Activated CD8-positive, alpha-beta memory T cell treated with anti-CD3 and anti-CD28 coated beads, Interleukin-2, amount 10 ng/mL, durations not matched to agents 7 days and 5 days (primary cell): ENCODE results near the gene CARD10. TPM values are rescaled to one million over a fixed set of nuclear protein-coding genes. Genes with fewer than 3 reads are reported as not detected.
"Not testable (repeated sequence)": the region's sequence is repeated elsewhere in the genome, so short reads cannot be mapped to it uniquely, and the experiment has no call there.

ENCODE experiments used
- ATAC-seq: fragments of 150-1000 bp; cut with Tn5 transposase; one replicate; pipeline ENCODE4 v1.10.0; 2021; ENCODE audit warnings: moderate library complexity
- CTCF ChIA-PET: fragments of 350-600 bp; sonication (Branson Sonifier 250); formaldehyde crosslinking; loops from one replicate; lab custom pipeline; 2021; ENCODE audit warnings: antibody characterized with exemption; lab: Charles Lee
- DNase-seq: peaks from one replicate; pipeline ENCODE4 v3.0.0-alpha.2; 2020
- H3K27ac Mint-ChIP-seq: one replicate; pipeline ENCODE4 v1.8.0; 2021; ENCODE audit warnings: mild to moderate bottlenecking, mixed read lengths
- H3K27me3 Mint-ChIP-seq: one replicate; pipeline ENCODE4 v1.8.0; 2021; ENCODE audit warnings: mixed read lengths
- H3K36me3 Mint-ChIP-seq: one replicate; pipeline ENCODE4 v1.8.0; 2021; ENCODE audit warnings: mild to moderate bottlenecking, mixed read lengths
- H3K4me1 Mint-ChIP-seq: one replicate; pipeline ENCODE4 v1.8.0; 2021; ENCODE audit warnings: mixed read lengths
- H3K4me3 Mint-ChIP-seq: one replicate; pipeline ENCODE4 v1.8.0; 2021; ENCODE audit warnings: mild to moderate bottlenecking, moderate library complexity, mixed read lengths
- H3K9me3 Mint-ChIP-seq: one replicate; pipeline ENCODE4 v1.8.0; 2022; ENCODE audit warnings: low read depth, mixed read lengths
- total RNA-seq, 2 experiments: library from RNA; stranded (reverse); gene quantifications; one replicate each; pipeline ENCODE4 v1.2.3, GENCODE V29; 2021

CARD10 gene
- total RNA-seq, 2 experiments from 2014 or later = 0.16 TPM; not detected in 1

DNA sequence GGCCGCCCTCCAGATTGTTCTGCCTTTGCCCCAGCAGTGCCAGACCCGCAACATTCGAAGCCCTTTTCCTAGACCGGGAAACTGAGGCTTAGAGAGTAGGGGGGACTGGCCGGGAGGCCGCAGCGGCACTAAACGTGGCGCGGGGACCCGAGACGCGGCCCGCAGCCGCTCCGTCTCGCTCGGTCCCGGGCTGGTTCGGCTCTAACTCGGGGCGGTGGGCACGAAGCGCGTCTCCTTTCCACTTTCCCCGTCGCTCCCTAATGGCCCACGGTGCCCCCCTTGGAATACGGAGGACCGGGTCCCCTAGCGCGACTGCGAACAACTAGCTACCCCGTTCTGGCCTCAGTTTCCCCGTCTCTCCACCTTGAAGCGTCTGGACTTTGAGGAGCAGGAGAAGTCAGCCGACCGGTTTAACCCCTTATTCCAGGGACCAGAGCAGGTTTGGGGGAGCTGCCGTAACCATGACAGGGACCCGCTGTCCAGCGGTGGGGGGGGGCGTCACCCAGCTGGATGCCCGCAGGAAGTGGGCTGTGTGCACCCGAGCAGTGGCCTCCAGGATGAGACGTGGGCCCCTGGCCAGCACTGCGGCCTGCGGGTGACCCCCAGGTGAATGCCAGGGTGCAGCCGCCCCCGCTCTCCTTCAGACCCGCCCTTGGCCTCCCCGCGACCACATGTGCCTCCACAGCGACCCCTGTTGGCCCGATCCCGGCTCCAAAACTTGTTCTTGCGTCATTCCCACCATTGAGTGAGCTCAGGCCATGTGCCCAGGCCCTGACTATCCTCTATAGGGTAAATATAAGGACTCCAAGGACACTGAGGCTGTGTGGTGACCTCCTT is 42.2 kb upstream of the CARD10 start:
- Mint-ChIP-seq H3K4me3 (peak overlapping the region; percentile 13), H3K27ac (no peak overlapping the region), H3K9me3 (no peaks in the 10 kb centered on the region), H3K4me1 (peaks cover 23% of the 10 kb centered on the region), H3K36me3 (no peaks in the 10 kb centered on the region), H3K27me3 (peaks cover 74% of the 10 kb centered on the region)
- CTCF ChIA-PET = interaction anchor here (0.7 to 22.7 kb wide), 14 partner anchors 9 to 256 kb away, joined by 3 to 661 read pairs (median 4); partner anchors contain the start of genes LGALS1 and LGALS2
- peak; percentile 52 for ATAC-seq
- peak; percentile 87 for DNase-seq

DNA sequence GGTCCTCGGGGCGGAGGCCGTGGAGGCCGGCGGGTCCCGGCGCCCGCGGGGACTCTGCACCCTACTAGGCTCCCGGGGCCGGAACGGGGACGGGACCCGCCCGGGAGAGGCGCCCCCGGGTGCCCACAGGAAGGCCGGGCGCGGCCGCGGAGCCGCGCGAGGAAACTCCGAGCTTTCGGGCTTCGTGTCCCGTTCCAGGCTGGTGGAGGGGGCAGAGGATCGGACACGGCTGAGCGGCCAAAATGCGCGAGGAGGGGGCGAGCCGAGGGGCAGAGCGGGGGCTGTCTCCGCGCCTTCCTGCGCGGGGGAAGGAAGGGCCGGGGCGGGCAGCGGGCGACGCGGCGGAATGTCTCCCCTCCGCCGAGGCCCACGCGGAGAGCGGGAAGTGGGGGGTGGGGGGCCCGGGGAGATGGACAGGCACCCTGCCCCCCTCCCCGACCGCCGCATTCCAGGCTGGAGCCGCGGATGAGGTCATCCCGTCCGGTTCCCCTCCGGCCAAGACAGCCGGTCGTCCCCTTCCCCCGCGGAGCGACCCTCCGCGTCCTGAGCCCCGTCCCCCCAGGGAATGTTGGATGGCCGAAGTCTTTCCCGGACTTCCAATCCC is 41.5 kb upstream of the CARD10 start:
- CTCF ChIA-PET = interaction anchor here (1.0 to 22.7 kb wide), 5 partner anchors 15 to 32 kb away, joined by 4 to 661 read pairs (median 13); partner anchors contain the start of gene LGALS2
- Mint-ChIP-seq H3K36me3 (no peaks in the 10 kb centered on the region), H3K9me3 (no peaks in the 10 kb centered on the region), H3K27ac (no peak overlapping the region), H3K27me3 (peaks cover 77% of the 10 kb centered on the region), H3K4me1 (peaks cover 16% of the 10 kb centered on the region), H3K4me3 (peak overlapping the region; percentile 13)
- DNase-seq = no peak
- no peak for ATAC-seq

DNA sequence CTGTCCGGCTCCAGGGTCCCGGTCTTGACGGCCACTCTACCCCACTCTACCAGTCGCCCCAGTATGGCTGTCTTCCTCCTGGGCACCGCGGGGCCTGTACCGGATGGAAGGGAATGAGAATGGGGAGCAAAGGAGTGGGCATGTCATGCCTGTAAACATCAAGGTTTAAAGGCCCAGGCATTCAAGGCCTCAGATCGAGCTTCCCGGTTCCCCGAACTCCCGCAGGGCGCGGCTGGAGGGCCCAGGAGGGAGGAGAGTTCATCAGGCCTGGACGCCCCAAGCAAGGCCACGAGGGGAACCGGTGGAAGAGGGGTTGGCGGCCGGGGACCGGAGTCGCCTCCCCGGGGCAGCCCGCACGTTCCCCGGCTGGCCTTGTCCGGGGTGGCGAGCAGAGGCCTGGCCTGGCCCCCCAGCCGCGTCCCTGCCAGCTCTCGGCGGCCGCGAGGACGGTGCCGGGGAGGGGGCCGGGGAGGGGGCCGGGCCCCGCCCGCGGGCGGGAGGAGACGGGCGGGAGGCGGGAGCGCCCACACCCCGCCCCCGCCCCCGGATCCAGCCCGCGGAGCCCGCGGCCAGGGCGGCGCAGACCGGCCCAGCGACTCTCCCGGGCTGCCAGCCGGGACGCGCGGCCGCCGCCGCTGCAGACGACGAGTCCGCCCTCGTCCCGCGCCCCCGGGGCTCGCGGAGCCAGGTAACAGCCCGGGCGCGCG is 40.8 kb upstream of the CARD10 start, which contains the start of gene CDC42EP1:
Gene CDC42EP1 (plus strand): TSS at position 580 of the 707 bp plus-strand sequence. CDS start 5,870 bp downstream, outside the sequence.
- CTCF ChIA-PET = interaction anchor here (22.7 kb wide), 1 partner anchor 15 kb away, joined by 661 read pairs; no protein-coding TSS in a partner anchor
- Mint-ChIP-seq H3K9me3 (no peaks in the 10 kb centered on the region), H3K27me3 (peaks cover 81% of the 10 kb centered on the region), H3K4me1 (peaks cover 18% of the 10 kb centered on the region), H3K27ac (no peak within 1 kb of the TSS), H3K4me3 (peak within 1 kb of the TSS; percentile 13), H3K36me3 (no peaks in the 10 kb centered on the region)
- ATAC-seq (peak; percentile 54), DNase-seq (no peak)

DNA sequence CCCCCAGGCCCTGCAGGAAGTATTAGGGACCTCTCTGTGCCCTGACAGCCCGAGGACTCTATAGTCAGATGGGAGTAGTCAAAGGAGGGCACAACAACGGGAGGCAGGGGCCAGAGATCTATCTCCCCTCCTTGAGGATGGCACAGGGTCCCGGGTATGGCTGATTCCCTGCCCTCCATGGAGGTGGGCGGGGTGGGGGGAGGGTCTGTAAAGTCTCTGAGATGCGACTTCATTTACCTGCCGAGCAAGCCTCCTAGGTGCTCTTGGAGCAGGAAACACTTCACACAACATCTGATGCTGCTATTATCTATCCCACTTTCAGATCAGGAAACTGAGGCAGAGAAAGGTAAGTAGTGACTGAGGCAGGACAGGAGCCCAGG is 40.3 kb upstream of the CARD10 start:
- CTCF ChIA-PET = interaction anchor here (0.7 to 22.7 kb wide), 3 partner anchors 8 to 16 kb away, joined by 3 to 661 read pairs (median 24); no protein-coding TSS in a partner anchor
- Mint-ChIP-seq H3K27me3 (peaks cover 81% of the 10 kb centered on the region), H3K4me1 (peaks cover 17% of the 10 kb centered on the region), H3K9me3 (no peaks in the 10 kb centered on the region), H3K4me3 (no peak overlapping the region), H3K27ac (no peak overlapping the region), H3K36me3 (no peaks in the 10 kb centered on the region)
- no peak for DNase-seq
- no peak for ATAC-seq

DNA sequence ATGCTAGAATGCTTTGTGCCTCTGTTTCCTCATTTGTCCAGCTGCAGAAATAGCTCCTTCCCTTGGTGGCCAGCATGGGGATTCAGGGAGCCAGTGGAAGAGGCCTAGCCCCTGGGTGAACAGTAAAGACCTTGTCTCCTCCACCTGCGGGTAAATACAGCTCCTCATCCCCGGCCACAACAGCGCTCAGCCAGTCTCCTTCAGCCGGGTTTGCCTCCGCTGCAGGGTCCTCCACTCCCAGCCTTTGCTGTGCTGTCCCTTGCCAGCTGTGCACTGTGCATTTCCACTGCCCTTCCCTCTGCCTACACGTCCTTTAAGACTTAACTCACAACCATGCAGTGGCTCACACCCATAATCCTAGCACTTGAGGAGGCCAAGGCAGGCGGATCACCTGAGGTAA is 39.6 kb upstream of the CARD10 start:
- ATAC-seq (no peak), DNase-seq (no peak)
- Mint-ChIP-seq H3K27ac (no peak overlapping the region), H3K27me3 (peaks cover 80% of the 10 kb centered on the region), H3K36me3 (no peaks in the 10 kb centered on the region), H3K4me3 (no peak overlapping the region), H3K9me3 (no peaks in the 10 kb centered on the region), H3K4me1 (peaks cover 16% of the 10 kb centered on the region)
- CTCF ChIA-PET = interaction anchor here (0.7 to 22.7 kb wide), 6 partner anchors 8 to 48 kb away, joined by 3 to 661 read pairs (median 6); no protein-coding TSS in a partner anchor

DNA sequence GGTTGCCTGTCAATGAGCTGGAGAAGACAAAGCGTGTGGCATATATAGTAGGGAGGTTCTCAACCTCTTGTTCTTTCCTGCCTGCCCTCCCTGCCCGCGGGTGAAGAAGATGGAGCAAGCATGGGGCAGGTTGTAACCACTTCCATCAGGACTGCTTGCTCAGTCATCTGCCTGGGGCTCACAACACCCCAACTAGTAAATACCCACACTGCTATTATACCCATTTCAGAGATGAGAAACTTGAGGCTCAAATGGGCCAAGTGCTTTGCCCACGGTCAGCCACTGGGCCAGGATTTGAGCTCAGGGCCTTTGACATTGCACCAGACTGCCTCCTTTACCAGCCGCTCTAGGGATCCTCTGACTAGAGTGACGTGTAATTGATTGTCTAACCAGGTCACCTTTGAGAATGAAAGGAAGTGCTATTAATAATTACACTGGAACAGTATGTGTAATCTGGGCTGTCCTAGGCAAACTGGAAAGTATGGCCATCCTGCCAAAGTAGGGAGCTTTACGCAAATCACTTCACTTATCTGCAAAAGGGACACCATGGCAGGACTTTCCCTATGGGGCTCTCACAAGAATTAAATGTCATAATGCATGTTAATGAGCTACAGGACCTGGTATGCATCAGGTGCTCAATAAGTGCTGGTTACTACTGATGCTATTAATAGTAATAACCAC is 38.2 kb upstream of the CARD10 start:
- CTCF ChIA-PET = interaction anchor here (1.2 to 22.7 kb wide), 5 partner anchors 10 to 49 kb away, joined by 3 to 661 read pairs (median 8); no protein-coding TSS in a partner anchor
- H3K4me1 Mint-ChIP-seq = peaks cover 15% of the 10 kb centered on the region
- ATAC-seq = no peak
- no peak for DNase-seq
- H3K4me3 Mint-ChIP-seq = no peak overlapping the region
- H3K9me3 Mint-ChIP-seq = no peaks in the 10 kb centered on the region
- no peaks in the 10 kb centered on the region for H3K36me3 Mint-ChIP-seq
- peaks cover 73% of the 10 kb centered on the region for H3K27me3 Mint-ChIP-seq
- no peak overlapping the region for H3K27ac Mint-ChIP-seq

DNA sequence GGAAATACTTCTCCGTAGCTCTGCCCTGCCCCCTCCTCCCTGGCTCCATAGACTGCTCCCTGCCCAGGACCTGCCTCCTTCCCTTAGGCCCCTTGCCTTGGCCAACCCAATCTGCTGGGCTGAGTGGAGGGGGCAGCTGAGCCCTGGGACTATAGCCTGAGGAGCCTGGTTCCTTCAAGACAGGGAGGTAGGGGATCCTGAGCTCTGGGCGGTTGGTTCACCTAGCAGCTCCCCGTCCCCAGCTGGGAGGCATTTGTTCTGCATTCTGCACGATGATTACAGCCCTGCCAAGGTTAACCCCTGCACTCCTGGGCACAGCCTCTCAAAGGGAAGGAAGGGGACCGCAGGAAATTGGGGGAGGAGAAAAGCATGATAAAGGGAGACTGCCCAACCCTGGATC is 37.5 kb upstream of the CARD10 start:
- DNase-seq (no peak), ATAC-seq (no peak)
- no peak overlapping the region for H3K27ac Mint-ChIP-seq
- no peak overlapping the region for H3K4me3 Mint-ChIP-seq
- peaks cover 66% of the 10 kb centered on the region for H3K27me3 Mint-ChIP-seq
- CTCF ChIA-PET = interaction anchor here (1.0 to 22.7 kb wide), 3 partner anchors 10 to 50 kb away, joined by 3 to 661 read pairs (median 24); no protein-coding TSS in a partner anchor
- no peaks in the 10 kb centered on the region for H3K36me3 Mint-ChIP-seq
- no peaks in the 10 kb centered on the region for H3K9me3 Mint-ChIP-seq
- H3K4me1 Mint-ChIP-seq = peaks cover 7% of the 10 kb centered on the region

DNA sequence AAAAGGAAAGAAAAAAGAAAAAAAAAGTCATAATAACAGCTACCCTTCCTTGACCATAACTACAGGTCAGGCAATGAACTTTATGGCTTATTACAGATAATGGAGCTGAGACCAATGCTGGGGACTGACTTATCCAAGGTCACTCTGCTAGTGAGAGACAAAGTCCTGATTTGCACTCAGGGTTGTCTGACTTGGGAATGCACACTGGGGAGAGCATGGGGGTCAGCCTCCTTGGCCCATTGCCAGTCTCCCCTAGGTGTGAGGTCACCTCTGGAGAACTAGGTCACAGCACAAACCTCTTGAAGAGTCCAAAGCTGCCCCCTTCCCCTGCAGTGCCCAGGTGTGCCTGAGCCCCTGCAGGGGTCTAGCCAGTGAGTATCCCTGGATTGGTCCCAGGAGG is 35.8 kb upstream of the CARD10 start:
- DNase-seq (no peak), ATAC-seq (no peak)
- no peak overlapping the region for H3K27ac Mint-ChIP-seq
- CTCF ChIA-PET = interaction anchor here (0.6 to 22.7 kb wide), 6 partner anchors 10 to 84 kb away, joined by 3 to 661 read pairs (median 4); no protein-coding TSS in a partner anchor
- peaks cover 3% of the 10 kb centered on the region for H3K4me1 Mint-ChIP-seq
- H3K27me3 Mint-ChIP-seq = peaks cover 72% of the 10 kb centered on the region
- H3K4me3 Mint-ChIP-seq = no peak overlapping the region
- no peaks in the 10 kb centered on the region for H3K9me3 Mint-ChIP-seq
- H3K36me3 Mint-ChIP-seq = no peaks in the 10 kb centered on the region

DNA sequence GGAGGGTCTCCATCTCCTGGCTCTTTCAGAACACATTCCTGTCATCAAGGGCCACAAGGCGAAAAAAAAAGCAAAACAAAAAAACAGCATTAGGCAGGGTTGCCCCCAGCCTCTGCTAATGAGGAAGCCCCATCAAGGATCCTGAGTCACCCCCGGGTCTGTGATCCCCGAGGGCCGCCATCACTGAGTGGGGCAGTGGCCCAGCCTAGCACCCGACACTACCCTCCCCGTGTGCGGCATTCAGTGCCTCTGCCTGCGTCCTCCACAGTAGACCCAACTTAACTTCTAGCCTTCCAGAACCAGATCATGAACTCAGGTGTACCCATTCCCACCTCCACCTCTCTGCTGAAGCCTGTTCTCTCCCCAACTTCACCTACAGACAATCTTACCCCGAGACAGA is 34.5 kb upstream of the CARD10 start:
- Mint-ChIP-seq H3K9me3 (no peaks in the 10 kb centered on the region), H3K36me3 (no peaks in the 10 kb centered on the region), H3K27me3 (peaks cover 62% of the 10 kb centered on the region), H3K4me1 (peaks cover 3% of the 10 kb centered on the region), H3K27ac (no peak overlapping the region), H3K4me3 (no peak overlapping the region)
- no peak for DNase-seq
- no peak for ATAC-seq
- CTCF ChIA-PET = interaction anchor here (16.7 kb wide), 1 partner anchor 12 kb away, joined by 661 read pairs; the partner anchor contains the start of gene CDC42EP1

DNA sequence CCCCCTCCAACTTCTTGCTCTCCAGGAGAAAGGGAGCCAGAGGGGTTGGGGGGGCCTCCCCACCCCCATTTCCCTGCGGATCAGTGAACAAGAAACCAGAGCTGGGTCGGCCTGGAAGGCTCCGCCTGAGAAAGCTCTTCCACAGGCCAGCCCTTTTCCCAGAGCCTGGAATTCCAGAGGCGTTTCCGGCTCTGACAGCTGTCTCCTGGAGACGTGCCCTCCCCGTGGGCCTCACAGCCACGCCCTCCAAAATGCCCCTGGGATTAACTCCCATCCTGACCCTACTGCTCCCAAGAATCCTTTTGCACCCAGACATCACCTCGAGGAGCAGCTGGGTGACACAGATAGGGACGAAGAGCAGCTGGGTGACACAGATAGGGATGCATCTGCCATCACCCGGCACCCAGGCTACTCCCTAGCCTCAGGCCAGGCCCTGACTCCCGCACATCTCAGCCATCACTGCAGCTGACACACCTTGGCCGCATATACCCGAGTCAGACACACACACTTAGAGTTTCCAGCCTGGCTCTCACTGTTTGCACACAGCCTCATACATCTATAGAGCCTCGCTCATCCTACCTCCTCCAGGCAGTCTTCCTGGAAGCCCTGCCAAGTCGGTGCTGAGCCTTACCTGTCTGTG is 33.4 kb upstream of the CARD10 start:
- H3K4me1 Mint-ChIP-seq = peaks cover 3% of the 10 kb centered on the region
- peaks cover 52% of the 10 kb centered on the region for H3K27me3 Mint-ChIP-seq
- no peaks in the 10 kb centered on the region for H3K9me3 Mint-ChIP-seq
- ATAC-seq = no peak
- no peaks in the 10 kb centered on the region for H3K36me3 Mint-ChIP-seq
- CTCF ChIA-PET = interaction anchor here (16.7 kb wide), 1 partner anchor 13 kb away, joined by 661 read pairs; the partner anchor contains the start of gene CDC42EP1
- no peak overlapping the region for H3K4me3 Mint-ChIP-seq
- no peak overlapping the region for H3K27ac Mint-ChIP-seq
- DNase-seq = no peak

DNA sequence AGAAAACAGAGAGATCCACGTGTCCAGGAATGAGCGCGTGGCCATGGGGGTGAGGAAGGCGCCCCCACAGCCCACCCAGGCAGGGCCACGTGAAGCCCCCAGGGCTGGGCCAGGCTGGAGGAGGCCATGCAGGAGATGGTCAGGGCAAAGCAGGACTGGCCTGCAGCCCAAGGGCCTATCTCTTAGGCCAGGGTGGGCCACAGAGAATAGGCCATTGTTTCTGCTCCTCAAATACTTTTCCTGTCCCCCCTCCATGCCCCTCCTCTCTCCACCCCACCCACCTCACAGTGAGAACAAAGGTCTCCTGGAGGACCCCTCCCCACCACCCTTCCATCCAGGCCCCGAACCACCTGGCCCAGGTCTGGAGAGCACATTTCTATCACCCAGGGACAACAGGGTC is 32.8 kb upstream of the CARD10 start:
- Mint-ChIP-seq H3K4me1 (peaks cover 3% of the 10 kb centered on the region), H3K27me3 (peaks cover 45% of the 10 kb centered on the region), H3K27ac (no peak overlapping the region), H3K9me3 (no peaks in the 10 kb centered on the region), H3K4me3 (no peak overlapping the region), H3K36me3 (no peaks in the 10 kb centered on the region)
- DNase-seq (no peak), ATAC-seq (no peak)
- CTCF ChIA-PET = interaction anchor here (16.7 kb wide), 1 partner anchor 14 kb away, joined by 661 read pairs; the partner anchor contains the start of gene CDC42EP1

DNA sequence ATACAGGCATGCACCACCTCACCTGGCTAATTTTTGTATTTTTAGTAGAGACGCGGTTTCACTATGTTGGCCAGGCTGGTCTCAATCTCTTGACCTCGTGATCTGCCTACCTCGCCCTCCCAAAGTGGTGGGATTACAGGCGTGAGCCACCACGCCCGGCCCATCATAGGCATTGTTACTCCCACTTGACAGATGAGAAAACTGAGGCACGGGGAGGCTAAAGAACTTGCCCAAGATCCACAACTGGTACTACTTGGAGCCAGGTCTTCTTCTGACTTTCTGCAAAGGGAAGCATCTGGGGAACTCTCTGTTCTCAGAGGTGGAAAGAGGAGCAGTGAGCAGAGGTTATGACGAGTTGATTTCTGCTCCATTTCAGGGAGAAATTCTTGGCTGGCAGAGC is 31.7 kb upstream of the CARD10 start:
- peaks cover 37% of the 10 kb centered on the region for H3K27me3 Mint-ChIP-seq
- not testable (repeated sequence) for H3K36me3 Mint-ChIP-seq, DNase-seq, H3K9me3 Mint-ChIP-seq, ATAC-seq, H3K4me1 Mint-ChIP-seq, H3K4me3 Mint-ChIP-seq, H3K27ac Mint-ChIP-seq
- CTCF ChIA-PET = interaction anchor here (0.8 to 16.7 kb wide), 3 partner anchors 10 to 41 kb away, joined by 3 to 661 read pairs (median 20); partner anchors contain the start of gene CDC42EP1
